Measurements from ENCODE around the gene CLDN2.
"Not testable (repeated sequence)": the region's sequence is repeated elsewhere in the genome, so short reads cannot be mapped to it uniquely, and the experiment has no call there.

Gene CLDN2

DNA sequence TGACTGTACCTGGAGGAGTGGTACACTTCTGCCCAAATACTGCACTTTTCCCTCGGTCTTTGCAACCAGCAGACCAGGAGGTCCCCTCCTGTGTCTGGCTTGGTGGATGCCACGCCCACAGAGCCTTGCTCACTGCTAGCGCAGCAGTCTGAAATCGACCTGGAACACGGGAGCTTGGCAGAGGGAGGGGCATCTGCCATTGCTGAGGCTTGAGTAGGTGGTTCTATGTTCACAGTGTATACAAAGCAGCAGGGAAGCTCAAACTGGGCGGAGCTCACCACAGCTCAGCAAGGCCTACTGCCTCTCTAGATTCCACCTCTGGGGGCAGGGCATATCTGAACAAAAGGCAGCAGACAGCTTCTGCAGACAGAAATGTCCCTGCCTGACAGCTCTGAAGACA lies 46.3 kb downstream of the CLDN2 start:
- not testable (repeated sequence) for DNase-seq

DNA sequence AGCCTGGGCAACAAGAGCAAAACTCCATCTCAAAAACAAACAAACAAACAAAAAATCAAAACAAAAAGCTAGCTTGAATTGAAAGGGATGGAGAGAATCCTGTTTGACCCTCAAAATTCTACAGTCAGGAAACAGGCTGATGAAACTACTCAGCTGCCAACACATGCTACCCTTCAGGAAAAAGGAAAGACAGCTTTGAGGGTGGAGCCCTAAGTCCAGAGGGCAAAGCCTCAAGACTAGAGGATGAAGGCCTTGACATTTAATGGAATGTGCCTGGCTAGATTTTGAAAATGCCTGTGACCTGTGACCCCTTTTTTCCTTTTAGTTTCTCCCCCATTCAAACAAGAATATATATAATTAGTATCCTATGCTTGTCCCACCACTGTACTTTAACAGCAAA lies 52.7 kb downstream of the CLDN2 start:
- DNase-seq, result no peak

GRCh38 chrX:106973433-106974149 lies 53.4 kb downstream of the CLDN2 start:
- DNase-seq, result no peak

DNA sequence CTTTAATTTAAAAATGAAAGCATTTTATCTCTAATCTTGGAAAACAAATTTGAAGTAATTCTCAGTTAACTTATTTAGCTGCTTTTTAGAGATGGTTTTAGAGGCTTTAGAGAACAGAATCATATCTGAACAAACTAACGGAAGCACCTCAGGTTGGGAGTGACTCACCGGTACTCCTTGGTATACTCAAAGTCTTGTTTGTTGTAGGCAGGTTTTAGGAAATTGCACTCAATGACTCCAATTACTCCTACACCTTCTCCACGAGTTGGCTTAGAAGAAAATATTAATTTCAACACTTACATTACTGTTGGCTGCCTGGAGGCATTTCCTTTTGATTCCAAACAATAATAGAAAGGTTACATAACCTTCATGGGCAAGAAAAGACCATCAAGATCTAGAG lies 56.2 kb downstream of the CLDN2 start:
- peak; percentile 3 for DNase-seq

Data from activated CD4-positive, alpha-beta T cell treated with anti-CD3 and anti-CD28 coated beads, Interleukin-2, Interleukin-6, amounts not matched to agents 100 ng/mL and 50 ng/mL, durations not matched to agents 16 hours and 8 hours (primary cell).